Measurements from ENCODE around the gene POLR2J. TPM values are rescaled to one million over a fixed set of nuclear protein-coding genes. Genes with fewer than 3 reads are reported as not detected.
A peak's percentile ranks its signal among the peaks of the same experiment; 100 is the strongest.
"Not testable (repeated sequence)": the region's sequence is repeated elsewhere in the genome, so short reads cannot be mapped to it uniquely, and the experiment has no call there.

Gene POLR2J
- total RNA-seq, 5 donors from 2014 or later (not counting 1 experiment from before 2014, with no cell fraction given), result 35.2 to 53.7 (median 42.3) TPM

- POLR2A ChIA-PET, H3K4me1 Mint-ChIP-seq: not testable (repeated sequence)
- no CpG with 5 or more reads among the region's 67 CpGs for WGBS (ENCODE audit: insufficient coverage)
Measured at GRCh38 chr7:102494473-102495149, 15.9 kb upstream of the POLR2J start.

DNA sequence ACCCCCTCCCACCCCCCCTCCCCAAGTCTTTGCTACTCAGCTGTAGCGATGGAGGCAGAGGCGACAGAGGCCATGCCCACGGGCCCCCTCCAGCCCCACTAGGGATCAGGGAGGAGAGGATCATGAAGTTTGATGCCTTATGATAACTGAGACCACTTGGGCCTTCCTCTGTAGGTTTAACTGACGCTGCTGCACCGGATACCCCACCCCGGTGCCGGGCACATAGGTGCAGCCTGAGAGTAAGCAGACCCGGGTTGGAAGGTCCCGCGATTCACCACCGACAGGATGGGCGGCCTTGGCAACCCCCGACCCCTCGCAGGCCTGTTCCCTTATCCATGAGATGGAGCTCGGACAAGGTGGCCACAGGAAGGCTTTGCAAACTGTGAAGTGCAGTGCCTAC lies 15.3 kb upstream of the POLR2J start:
- no CpG with 5 or more reads among the region's 15 CpGs for WGBS (ENCODE audit: insufficient coverage)
- peak overlapping the region; percentile 38 for H3K27ac ChIP-seq (ENCODE audit: low read length)
- H3K36me3 ChIP-seq (ENCODE audit: control insufficient read depth in 2 of 2, extremely low read depth in 1 of 2, insufficient read depth in 1 of 2, low read length in 1 of 2); H3K9me3 Mint-ChIP-seq; H3K4me3 Mint-ChIP-seq; H3K4me1 ChIP-seq (ENCODE audit: control insufficient read depth in 1 of 2, extremely low read depth in 1 of 2, insufficient read depth in 2 of 2, low read length in 2 of 2); H3K27me3 Mint-ChIP-seq; H3K9me3 ChIP-seq; H3K36me3 Mint-ChIP-seq; CTCF ChIA-PET; POLR2A ChIA-PET; H3K27ac Mint-ChIP-seq; H3K4me1 Mint-ChIP-seq; H3K27me3 ChIP-seq (replicated peaks in 1 of 2; ENCODE audit: control insufficient read depth in 2 of 2, extremely low read depth in 1 of 2, insufficient read depth in 2 of 2, low read length in 1 of 2): not testable (repeated sequence)
- peak overlapping the region in 1 of 2 donors; percentile 46 for H3K4me3 ChIP-seq (ENCODE audit: control insufficient read depth in 1 of 2, extremely low read depth in 1 of 2, low read length in 1 of 2)
- DNase-seq (peak in 11 of 35 experiments; percentile 13 to 67 (median 33)), ATAC-seq (replicated peaks in 1 of 4) (peak in 2 of 4 experiments; percentile 0 to 16)

More at GRCh38 chr7:102494473-102495149, 15.9 kb upstream of the POLR2J start:
- H3K27me3 ChIP-seq (replicated peaks in 1 of 2; ENCODE audit: control insufficient read depth in 2 of 2, extremely low read depth in 1 of 2, insufficient read depth in 2 of 2, low read length in 1 of 2); DNase-seq; CTCF ChIA-PET; H3K4me1 ChIP-seq (ENCODE audit: control insufficient read depth in 1 of 2, extremely low read depth in 1 of 2, insufficient read depth in 2 of 2, low read length in 2 of 2); H3K36me3 ChIP-seq (ENCODE audit: control insufficient read depth in 2 of 2, extremely low read depth in 1 of 2, insufficient read depth in 1 of 2, low read length in 1 of 2); H3K27ac ChIP-seq (ENCODE audit: low read length); H3K4me3 ChIP-seq (ENCODE audit: control insufficient read depth in 1 of 2, extremely low read depth in 1 of 2, low read length in 1 of 2); H3K9me3 Mint-ChIP-seq; H3K27ac Mint-ChIP-seq; H3K9me3 ChIP-seq; H3K36me3 Mint-ChIP-seq; H3K27me3 Mint-ChIP-seq; H3K4me3 Mint-ChIP-seq: not testable (repeated sequence)
- peak; percentile 77 to 87 (median 80) for ATAC-seq (replicated peaks in 1 of 4)

GRCh38 chr7:102493220-102493935 lies 14.7 kb upstream of the POLR2J start:
- H3K9me3 Mint-ChIP-seq; POLR2A ChIA-PET; CTCF ChIA-PET; H3K27me3 Mint-ChIP-seq; H3K4me3 Mint-ChIP-seq; H3K9me3 ChIP-seq; H3K4me1 ChIP-seq (ENCODE audit: control insufficient read depth in 1 of 2, extremely low read depth in 1 of 2, insufficient read depth in 2 of 2, low read length in 2 of 2); H3K27ac Mint-ChIP-seq; H3K4me3 ChIP-seq (ENCODE audit: control insufficient read depth in 1 of 2, extremely low read depth in 1 of 2, low read length in 1 of 2); H3K36me3 Mint-ChIP-seq; H3K4me1 Mint-ChIP-seq; H3K27me3 ChIP-seq (replicated peaks in 1 of 2; ENCODE audit: control insufficient read depth in 2 of 2, extremely low read depth in 1 of 2, insufficient read depth in 2 of 2, low read length in 1 of 2); H3K27ac ChIP-seq (ENCODE audit: low read length); H3K36me3 ChIP-seq (ENCODE audit: control insufficient read depth in 2 of 2, extremely low read depth in 1 of 2, insufficient read depth in 1 of 2, low read length in 1 of 2): not testable (repeated sequence)
- peak in 6 of 35 experiments; percentile 8 to 65 (median 22) for DNase-seq
- no CpG with 5 or more reads among the region's 33 CpGs for WGBS (ENCODE audit: insufficient coverage)
- peak; percentile 26 to 47 (median 35) for ATAC-seq (replicated peaks in 1 of 4)

DNA sequence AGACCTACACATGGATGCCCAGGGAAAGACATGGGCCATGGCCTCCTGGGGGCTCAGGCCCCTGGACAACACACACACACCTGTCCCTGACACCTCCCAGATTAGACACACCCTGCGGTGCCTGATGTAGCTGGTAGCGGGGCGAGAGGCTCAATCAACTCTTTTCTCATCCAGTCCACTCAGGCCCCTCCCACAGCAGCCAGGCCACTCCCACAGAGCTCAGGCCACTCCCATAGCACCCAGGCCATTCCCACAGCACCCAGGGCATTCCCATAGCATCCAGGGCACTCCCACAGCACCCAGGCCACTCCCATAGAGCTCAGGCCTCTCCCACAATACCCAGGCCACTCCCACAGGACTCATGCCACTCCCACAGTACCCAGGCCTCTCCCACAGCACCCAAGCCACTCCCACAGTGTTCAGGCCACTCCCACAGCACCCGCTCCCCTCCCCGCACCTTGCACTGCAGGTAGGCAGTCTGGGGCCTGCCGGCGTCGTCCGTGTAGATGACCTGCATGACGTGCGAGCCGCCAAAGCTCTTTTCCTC lies 11.9 kb upstream of the POLR2J start:
- H3K4me3 Mint-ChIP-seq; H3K27me3 ChIP-seq (replicated peaks in 1 of 2; ENCODE audit: control insufficient read depth in 2 of 2, extremely low read depth in 1 of 2, insufficient read depth in 2 of 2, low read length in 1 of 2); H3K27me3 Mint-ChIP-seq; POLR2A ChIA-PET; H3K4me1 Mint-ChIP-seq; H3K4me1 ChIP-seq (ENCODE audit: control insufficient read depth in 1 of 2, extremely low read depth in 1 of 2, insufficient read depth in 2 of 2, low read length in 2 of 2); H3K9me3 Mint-ChIP-seq; H3K27ac ChIP-seq (ENCODE audit: low read length); CTCF ChIA-PET; H3K36me3 Mint-ChIP-seq; H3K4me3 ChIP-seq (ENCODE audit: control insufficient read depth in 1 of 2, extremely low read depth in 1 of 2, low read length in 1 of 2); H3K36me3 ChIP-seq (ENCODE audit: control insufficient read depth in 2 of 2, extremely low read depth in 1 of 2, insufficient read depth in 1 of 2, low read length in 1 of 2); H3K27ac Mint-ChIP-seq; H3K9me3 ChIP-seq: not testable (repeated sequence)
- peak in 22 of 35 experiments; percentile 2 to 71 (median 44) for DNase-seq
- ATAC-seq (replicated peaks in 1 of 4), result peak; percentile 29 to 59 (median 32)
- no CpG with 5 or more reads among the region's 12 CpGs for WGBS (ENCODE audit: insufficient coverage)

DNA sequence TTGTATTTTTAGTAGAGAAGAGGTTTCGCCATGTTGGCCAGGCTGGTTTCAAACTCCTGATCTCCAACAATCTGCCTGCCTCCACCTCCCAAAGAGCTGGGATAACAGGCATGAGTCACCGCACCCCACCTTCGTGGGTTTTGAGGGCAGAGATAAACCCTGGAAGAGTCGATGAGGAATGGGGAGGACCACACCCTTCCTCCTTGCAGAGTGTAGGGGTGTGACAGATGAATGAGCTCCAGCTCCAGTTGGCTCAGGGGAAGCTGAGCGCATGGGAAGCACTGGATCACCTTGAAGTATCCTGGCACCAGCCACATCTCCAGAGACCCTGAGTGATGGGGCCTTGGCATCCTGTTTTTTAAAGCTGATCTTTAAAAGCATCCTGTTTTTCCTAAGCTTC lies 5.6 kb upstream of the POLR2J start:
- H3K4me3 Mint-ChIP-seq; DNase-seq; H3K27ac ChIP-seq (ENCODE audit: low read length); ATAC-seq (replicated peaks in 1 of 4); H3K36me3 Mint-ChIP-seq; H3K27ac Mint-ChIP-seq; H3K9me3 ChIP-seq; CTCF ChIA-PET; H3K27me3 Mint-ChIP-seq; H3K4me1 ChIP-seq (ENCODE audit: control insufficient read depth in 1 of 2, extremely low read depth in 1 of 2, insufficient read depth in 2 of 2, low read length in 2 of 2); H3K36me3 ChIP-seq (ENCODE audit: control insufficient read depth in 2 of 2, extremely low read depth in 1 of 2, insufficient read depth in 1 of 2, low read length in 1 of 2); H3K4me3 ChIP-seq (ENCODE audit: control insufficient read depth in 1 of 2, extremely low read depth in 1 of 2, low read length in 1 of 2); POLR2A ChIA-PET; H3K4me1 Mint-ChIP-seq; H3K27me3 ChIP-seq (replicated peaks in 1 of 2; ENCODE audit: control insufficient read depth in 2 of 2, extremely low read depth in 1 of 2, insufficient read depth in 2 of 2, low read length in 1 of 2); H3K9me3 Mint-ChIP-seq: not testable (repeated sequence)
- no CpG with 5 or more reads among the region's 5 CpGs for WGBS (ENCODE audit: insufficient coverage)

DNA sequence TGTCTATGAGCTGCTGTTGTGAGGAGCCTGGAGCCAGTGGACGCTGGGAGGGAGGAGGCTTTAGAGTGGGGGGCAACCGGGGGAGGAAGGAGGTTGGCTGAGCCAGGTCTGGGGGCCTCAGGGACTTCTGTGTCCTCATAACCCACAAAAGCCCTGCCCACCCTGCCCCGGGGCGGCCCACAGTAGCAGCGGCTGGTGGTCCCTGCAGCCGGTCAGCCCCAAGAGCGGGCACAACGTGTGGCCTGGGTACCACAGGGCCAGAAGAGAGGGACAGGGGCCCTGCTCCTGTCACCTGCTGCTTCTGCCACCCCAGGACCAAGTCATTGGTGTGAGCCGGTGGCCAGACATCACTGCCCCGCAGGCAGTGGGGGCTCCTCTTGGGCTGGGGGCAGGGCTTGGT lies 3.2 kb upstream of the POLR2J start:
- WGBS (ENCODE audit: insufficient coverage), result no CpG with 5 or more reads among the region's 10 CpGs
- H3K36me3 ChIP-seq (ENCODE audit: control insufficient read depth in 2 of 2, extremely low read depth in 1 of 2, insufficient read depth in 1 of 2, low read length in 1 of 2); H3K27me3 Mint-ChIP-seq; H3K4me1 ChIP-seq (ENCODE audit: control insufficient read depth in 1 of 2, extremely low read depth in 1 of 2, insufficient read depth in 2 of 2, low read length in 2 of 2); H3K9me3 ChIP-seq; H3K9me3 Mint-ChIP-seq; H3K36me3 Mint-ChIP-seq; CTCF ChIA-PET; H3K27ac ChIP-seq (ENCODE audit: low read length); H3K4me3 ChIP-seq (ENCODE audit: control insufficient read depth in 1 of 2, extremely low read depth in 1 of 2, low read length in 1 of 2); H3K27ac Mint-ChIP-seq; POLR2A ChIA-PET; H3K4me3 Mint-ChIP-seq; H3K27me3 ChIP-seq (replicated peaks in 1 of 2; ENCODE audit: control insufficient read depth in 2 of 2, extremely low read depth in 1 of 2, insufficient read depth in 2 of 2, low read length in 1 of 2); H3K4me1 Mint-ChIP-seq; ATAC-seq (replicated peaks in 1 of 4): not testable (repeated sequence)
- DNase-seq, result peak in 1 of 35 experiments; percentile 0
